Upper lobe of left lung (tissue), 4 donors: Measurements from ENCODE around the gene ACTRT3.

Source experiments
- POLR2A ChIP-seq, 4 donors: fragments of 450-650 bp; IDR thresholded peaks; one replicate each; pipeline ENCODE4 v1.5.1; 2016 to 2017; ENCODE audit warnings: antibody characterized with exemption in 4 of 4, mild to moderate bottlenecking in 2 of 4
- POLR2AphosphoS5 ChIP-seq, 2 donors: sonication (generic); formaldehyde crosslinking; IDR thresholded peaks; one replicate each; pipeline ENCODE4 v1.5.1; 2017; ENCODE audit warnings: antibody characterized with exemption in 2 of 2
- TF ChIP-seq, protein P1 (sequence below), 6 experiments: fragments of 450-650 bp in 4 of 6; fragments of 200-600 bp in 2 of 6; sonication (generic) in 2 of 6; IDR thresholded peaks; one replicate each; pipeline ENCODE4 v1.5.1; 2016 to 2019; ENCODE audit warnings: antibody characterized with exemption in 6 of 6

DNA sequence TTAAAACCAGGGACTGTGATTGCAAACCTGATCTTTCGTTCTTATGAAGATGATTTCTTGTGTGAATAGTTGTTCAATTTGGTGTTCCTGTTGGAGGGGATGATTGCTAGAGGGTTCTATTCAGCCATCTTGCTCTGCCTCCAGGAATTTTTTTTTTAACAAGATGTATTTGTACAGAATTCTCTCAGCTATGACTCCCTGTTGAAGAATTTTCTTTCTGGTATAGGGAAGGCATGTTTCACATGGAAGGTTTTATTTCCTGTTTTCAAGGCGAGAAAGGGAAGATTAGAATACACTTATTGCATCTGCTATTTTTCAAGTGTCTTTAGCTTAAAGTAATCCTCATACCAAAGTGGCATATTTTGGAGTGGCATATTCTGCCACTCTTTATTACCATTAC is 49.0 kb upstream of the ACTRT3 start:
- TF ChIP-seq, protein P1, sequence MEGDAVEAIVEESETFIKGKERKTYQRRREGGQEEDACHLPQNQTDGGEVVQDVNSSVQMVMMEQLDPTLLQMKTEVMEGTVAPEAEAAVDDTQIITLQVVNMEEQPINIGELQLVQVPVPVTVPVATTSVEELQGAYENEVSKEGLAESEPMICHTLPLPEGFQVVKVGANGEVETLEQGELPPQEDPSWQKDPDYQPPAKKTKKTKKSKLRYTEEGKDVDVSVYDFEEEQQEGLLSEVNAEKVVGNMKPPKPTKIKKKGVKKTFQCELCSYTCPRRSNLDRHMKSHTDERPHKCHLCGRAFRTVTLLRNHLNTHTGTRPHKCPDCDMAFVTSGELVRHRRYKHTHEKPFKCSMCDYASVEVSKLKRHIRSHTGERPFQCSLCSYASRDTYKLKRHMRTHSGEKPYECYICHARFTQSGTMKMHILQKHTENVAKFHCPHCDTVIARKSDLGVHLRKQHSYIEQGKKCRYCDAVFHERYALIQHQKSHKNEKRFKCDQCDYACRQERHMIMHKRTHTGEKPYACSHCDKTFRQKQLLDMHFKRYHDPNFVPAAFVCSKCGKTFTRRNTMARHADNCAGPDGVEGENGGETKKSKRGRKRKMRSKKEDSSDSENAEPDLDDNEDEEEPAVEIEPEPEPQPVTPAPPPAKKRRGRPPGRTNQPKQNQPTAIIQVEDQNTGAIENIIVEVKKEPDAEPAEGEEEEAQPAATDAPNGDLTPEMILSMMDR (IDR thresholded peaks at IDR 0.05) = no peak
- TF ChIP-seq POLR2A (IDR thresholded peaks at IDR 0.05) = no peak
- TF ChIP-seq POLR2AphosphoS5 (IDR thresholded peaks at IDR 0.05) = no peak
